Peyer's patch (tissue), 4 donors: ENCODE results near the gene TAS2R39. TPM values are rescaled to one million over a fixed set of nuclear protein-coding genes. Genes with fewer than 3 reads are reported as not detected.
A peak's percentile ranks its signal among the peaks of the same experiment; 100 is the strongest.
"Not testable (repeated sequence)": the region's sequence is repeated elsewhere in the genome, so short reads cannot be mapped to it uniquely, and the experiment has no call there.

ENCODE experiments used
- DNase-seq, 3 donors: peaks; one replicate each; pipeline ENCODE4 v3.0.0-alpha.2; 2017 to 2019
- H3K27ac ChIP-seq, 4 donors: fragments of 200-600 bp; sonication (generic); one replicate each; pipeline ENCODE4 v1.5.1; 2016 to 2019
- H3K27me3 ChIP-seq, 2 donors: fragments of 200-600 bp; sonication (generic); one replicate each; pipeline ENCODE4 v1.5.1; 2019
- H3K36me3 ChIP-seq, 3 donors: fragments of 200-600 bp; sonication (generic); one replicate each; pipeline ENCODE4 v1.5.1; 2016 to 2019
- H3K4me1 ChIP-seq, 4 donors: fragments of 200-600 bp; sonication (generic); one replicate each; pipeline ENCODE4 v1.5.1; 2016 to 2019
- H3K4me3 ChIP-seq, 4 donors: fragments of 200-600 bp; sonication (generic); 1 replicate in 3 of 4; 2 replicates in 1 of 4; pipeline ENCODE4 v1.5.1; 2016 to 2019; ENCODE audit warnings: mild to moderate bottlenecking in 1 of 4
- H3K9me3 ChIP-seq, 4 donors: fragments of 200-600 bp; sonication (generic); one replicate each; pipeline ENCODE4 v1.5.1; 2016 to 2019; ENCODE audit warnings: mild to moderate bottlenecking in 1 of 4
- CTCF ChIP-seq, 6 experiments: fragments of 450-650 bp in 4 of 6; fragments of 200-600 bp in 2 of 6; sonication (generic) in 1 of 6; IDR thresholded peaks; one replicate each; pipeline ENCODE4 v1.5.1; 2017 to 2019; ENCODE audit warnings: antibody characterized with exemption in 6 of 6, mild to moderate bottlenecking in 3 of 6, moderate library complexity in 1 of 6
- POLR2A ChIP-seq, 2 donors: fragments of 450-650 bp; IDR thresholded peaks; one replicate each; pipeline ENCODE4 v1.5.1; 2017; ENCODE audit warnings: antibody characterized with exemption in 2 of 2, mild to moderate bottlenecking in 2 of 2, moderate library complexity in 2 of 2
- total RNA-seq, 4 donors: library from RNA; depleted of rRNA; stranded (reverse); fragments of >200 nt; gene quantifications; one replicate each; pipeline ENCODE4 v1.1.0, GENCODE V29; 2016

TAS2R39 gene
- total RNA-seq, 4 donors from 2014 or later: not detected

- Histone ChIP-seq H3K36me3 (no peaks in the 10 kb centered on the region), H3K27ac (no peak overlapping the region), H3K27me3 (no peaks in the 10 kb centered on the region), H3K4me3 (no peak overlapping the region), H3K4me1 (no peaks in the 10 kb centered on the region), H3K9me3 (no peaks in the 10 kb centered on the region)
- TF ChIP-seq CTCF (IDR thresholded peaks at IDR 0.05): no peak
- no peak for TF ChIP-seq POLR2A (IDR thresholded peaks at IDR 0.05)
- peak in 2 of 3 donors; percentile 72 to 80 for DNase-seq
These were observed 22.5 kb downstream of the TAS2R39 start for GRCh38 chr7:143205560-143206293.

- H3K9me3 ChIP-seq: no peaks in the 10 kb centered on the region
- H3K4me1 ChIP-seq: no peaks in the 10 kb centered on the region
- TF ChIP-seq POLR2A (IDR thresholded peaks at IDR 0.05) (no peak), CTCF (IDR thresholded peaks at IDR 0.05) (no peak)
- no peak for DNase-seq
- H3K27ac ChIP-seq: no peak overlapping the region
- H3K36me3 ChIP-seq: no peaks in the 10 kb centered on the region
- H3K27me3 ChIP-seq: no peaks in the 10 kb centered on the region
- no peak overlapping the region for H3K4me3 ChIP-seq
These were observed 27.3 kb downstream of the TAS2R39 start for GRCh38 chr7:143210541-143210940.

GRCh38 chr7:143213478-143213877 is 30.3 kb downstream of the TAS2R39 start:
- not testable (repeated sequence) for H3K9me3 ChIP-seq, H3K27me3 ChIP-seq, H3K4me3 ChIP-seq, H3K4me1 ChIP-seq, DNase-seq, H3K36me3 ChIP-seq, H3K27ac ChIP-seq

- Histone ChIP-seq H3K9me3 (no peaks in the 10 kb centered on the region), H3K27ac (no peak overlapping the region), H3K4me3 (no peak overlapping the region), H3K4me1 (no peaks in the 10 kb centered on the region), H3K27me3 (no peaks in the 10 kb centered on the region), H3K36me3 (no peaks in the 10 kb centered on the region)
- peak in 2 of 3 donors; percentile 52 to 79 for DNase-seq
- TF ChIP-seq POLR2A (IDR thresholded peaks at IDR 0.05) (no peak), CTCF (IDR thresholded peaks at IDR 0.05) (peak; percentile 94 to 100 (median 100))
These were observed 31.8 kb downstream of the TAS2R39 start for GRCh38 chr7:143214789-143215679.

- no peaks in the 10 kb centered on the region for H3K27me3 ChIP-seq
- DNase-seq: no peak
- no peak overlapping the region for H3K27ac ChIP-seq
- H3K4me3 ChIP-seq: no peak overlapping the region
- H3K36me3 ChIP-seq: no peaks in the 10 kb centered on the region
- no peaks in the 10 kb centered on the region for H3K9me3 ChIP-seq
- H3K4me1 ChIP-seq: no peaks in the 10 kb centered on the region
- TF ChIP-seq POLR2A (IDR thresholded peaks at IDR 0.05): no peak
- TF ChIP-seq CTCF (IDR thresholded peaks at IDR 0.05): no peak
These were observed 32.9 kb downstream of the TAS2R39 start for GRCh38 chr7:143216151-143216550.

- Histone ChIP-seq H3K4me3 (no peak overlapping the region), H3K36me3 (no peaks in the 10 kb centered on the region), H3K4me1 (no peaks in the 10 kb centered on the region), H3K27me3 (no peaks in the 10 kb centered on the region), H3K27ac (no peak overlapping the region), H3K9me3 (no peaks in the 10 kb centered on the region)
- no peak for DNase-seq
- TF ChIP-seq POLR2A (IDR thresholded peaks at IDR 0.05) (no peak), CTCF (IDR thresholded peaks at IDR 0.05) (no peak)
These were observed 33.5 kb downstream of the TAS2R39 start for GRCh38 chr7:143216686-143217085.
